SH-SY5Y (cell line): Measurements from ENCODE around the gene MEIOB.

ENCODE experiments used
- GATA2 ChIP-seq: IDR thresholded peaks from 2 replicates; pipeline ENCODE4 v1.6.1; 2011; ENCODE audit warnings: mild to moderate bottlenecking, low read depth, low read length
- GATA3 ChIP-seq: IDR thresholded peaks from 2 replicates; pipeline ENCODE4 v1.6.1; 2011; ENCODE audit warnings: low read depth, mild to moderate bottlenecking, low read length, moderate library complexity

The MEIOB gene

DNA sequence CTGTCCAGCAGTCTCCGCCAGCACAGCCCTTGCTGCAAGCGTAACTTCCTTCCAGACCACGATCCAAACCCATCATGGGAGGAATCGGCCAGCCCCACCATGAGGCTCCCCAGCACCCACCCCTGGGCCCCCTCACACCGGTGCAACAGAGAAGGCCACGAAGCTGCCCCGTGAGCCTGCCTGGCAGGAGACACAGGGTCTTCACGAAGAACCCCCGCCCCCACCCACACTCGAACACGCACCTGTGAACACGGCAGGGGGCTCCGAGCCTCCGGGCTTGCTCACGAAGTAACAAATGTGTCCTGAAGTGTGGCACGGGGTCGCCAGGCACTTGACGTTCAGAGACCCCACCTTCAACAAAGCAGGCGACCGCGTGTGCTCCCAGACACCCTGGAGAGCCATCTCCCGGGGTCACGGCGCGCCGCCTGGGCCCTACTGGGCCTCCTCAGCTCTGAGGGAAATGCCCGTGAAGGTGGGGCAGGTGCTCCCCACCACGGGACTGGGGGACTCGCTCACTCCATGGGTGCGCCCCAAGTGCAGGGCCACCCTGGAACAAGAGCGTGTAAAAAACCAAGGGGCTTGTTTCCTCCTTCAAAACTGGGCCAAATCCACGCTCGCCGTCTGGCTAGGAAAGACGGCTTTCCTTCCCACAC lies 53.0 kb downstream of the MEIOB start:
- TF ChIP-seq GATA3 (no peak), GATA2 (no peak)

DNA sequence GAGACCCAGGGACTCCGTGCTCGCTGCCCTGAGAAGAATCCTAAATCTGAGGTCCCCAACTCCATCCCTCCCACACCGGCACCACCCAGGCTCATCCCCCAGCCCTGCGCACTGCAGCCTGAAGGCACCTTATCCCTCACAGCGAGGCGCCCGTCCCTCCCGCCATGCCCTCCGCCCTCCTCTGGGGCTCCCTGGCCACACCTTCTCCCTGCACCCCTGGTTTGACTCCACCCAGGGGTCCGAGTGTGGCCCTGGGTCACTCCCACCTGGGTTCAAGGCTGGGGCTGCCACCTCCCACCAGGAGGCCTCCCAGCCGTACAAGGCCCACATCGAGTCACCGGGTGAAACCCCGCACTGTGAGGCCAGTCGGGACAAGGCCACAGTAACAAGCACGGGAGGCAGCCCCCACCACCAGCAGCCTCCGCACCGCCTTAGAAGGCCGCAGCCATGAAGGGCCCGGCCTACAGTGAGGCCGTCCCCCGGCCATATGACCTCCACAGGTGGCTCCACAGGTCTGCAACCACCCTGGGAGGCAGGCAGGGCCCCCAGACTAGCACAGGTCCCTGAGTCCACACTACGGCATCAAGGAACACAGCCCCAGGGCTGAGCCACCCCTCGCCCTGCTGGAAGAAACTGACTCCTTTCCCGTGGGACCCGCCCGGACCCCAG lies 53.6 kb downstream of the MEIOB start:
- TF ChIP-seq GATA2, result no peak
- TF ChIP-seq GATA3, result no peak

DNA sequence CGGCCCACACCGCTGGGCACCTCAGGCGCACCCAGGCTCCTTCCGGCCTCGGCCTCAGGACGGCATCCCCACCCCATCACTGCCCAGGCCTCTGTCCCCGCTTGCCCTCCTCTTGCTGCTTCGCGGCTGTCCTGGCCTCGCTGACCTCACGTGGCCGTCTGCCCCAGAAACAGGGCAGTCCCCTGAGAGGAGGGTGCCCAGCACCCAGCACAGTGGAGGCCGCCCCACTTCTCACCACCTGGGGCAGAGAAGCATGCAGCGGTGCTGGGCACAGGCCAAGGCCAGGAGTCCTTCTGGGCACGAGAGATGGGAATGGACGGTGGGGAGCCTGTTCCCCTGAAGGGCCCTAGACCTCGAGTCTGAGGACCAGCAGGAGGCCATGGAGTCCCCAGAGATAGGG lies 54.2 kb downstream of the MEIOB start:
- TF ChIP-seq GATA2 (no peak), GATA3 (no peak)

DNA sequence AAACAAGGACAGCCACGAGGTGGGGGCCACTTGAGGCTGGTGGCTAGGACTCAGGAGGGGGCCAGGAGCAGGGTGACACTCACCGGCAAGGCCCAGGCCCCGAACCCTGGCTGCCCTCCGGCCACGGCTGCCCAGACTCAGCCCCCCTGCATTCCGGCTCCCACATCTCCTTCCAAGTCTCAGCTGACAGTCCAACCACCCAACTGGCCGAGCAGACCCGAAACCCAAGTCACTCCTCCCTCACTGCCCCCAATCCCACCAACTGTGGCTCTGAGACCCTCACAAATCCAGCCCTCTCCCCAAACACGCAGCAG lies 54.7 kb downstream of the MEIOB start:
- TF ChIP-seq GATA3 (no peak), GATA2 (no peak)

DNA sequence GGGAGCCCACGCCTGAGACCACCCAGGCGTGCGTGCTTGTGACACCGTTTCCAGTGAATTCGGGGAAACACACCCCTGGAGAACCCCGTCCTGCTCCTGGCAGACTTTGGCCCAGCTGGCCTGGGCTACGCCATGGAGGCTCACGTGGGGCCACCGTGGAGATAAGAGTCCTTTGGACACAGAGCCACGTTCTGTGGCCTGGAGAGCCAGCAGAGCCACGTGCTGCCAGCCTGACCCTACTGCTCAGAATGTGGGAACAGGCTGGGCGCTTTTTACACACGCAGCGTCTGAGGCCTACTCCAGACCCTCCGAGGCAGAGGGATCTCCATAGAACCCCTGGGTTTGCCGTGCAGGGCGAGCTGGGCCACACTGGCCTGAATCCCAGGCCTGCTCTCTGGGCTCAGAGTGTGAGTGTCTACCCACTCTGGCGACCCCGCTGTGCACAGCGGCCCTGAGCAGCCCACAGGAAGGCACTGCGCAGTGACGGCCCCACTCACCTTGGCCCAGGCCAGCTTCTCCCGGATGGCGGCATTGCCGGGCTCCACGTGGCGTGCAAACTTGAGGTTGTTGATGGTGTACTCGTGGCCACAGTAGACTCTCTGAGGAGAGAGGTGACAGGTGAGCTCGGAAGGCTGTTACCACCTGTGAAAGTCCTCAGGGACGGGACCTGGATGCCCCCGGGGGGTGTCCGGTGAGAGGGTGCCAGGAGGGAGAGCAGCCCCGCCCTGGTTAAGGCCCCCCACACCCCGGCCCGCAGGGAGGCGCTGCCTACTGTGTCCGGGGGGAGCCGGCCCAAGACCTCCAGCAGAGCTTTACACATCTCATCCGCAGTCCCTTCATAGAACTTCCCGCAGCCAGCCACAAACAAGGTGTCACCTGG lies 55.3 kb downstream of the MEIOB start:
- no peak for TF ChIP-seq GATA2

DNA sequence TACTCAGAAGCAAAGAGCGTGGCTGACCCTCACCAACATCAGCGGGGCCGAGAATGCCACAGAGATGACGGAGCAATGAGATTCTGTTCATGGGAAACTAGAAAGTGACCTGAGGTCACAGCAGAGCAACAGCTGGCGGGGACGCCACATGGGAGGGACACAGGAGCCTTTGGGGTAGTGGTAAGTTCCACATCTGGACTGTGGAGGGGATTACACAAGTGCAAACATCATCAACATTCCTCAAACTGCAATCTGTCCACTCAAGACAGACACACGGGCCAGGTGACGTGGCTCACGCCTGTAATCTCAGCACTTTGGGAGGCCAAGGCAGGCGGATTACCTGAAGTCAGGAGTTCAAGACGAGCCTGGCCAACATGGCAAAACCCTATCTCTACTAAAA lies 56.5 kb downstream of the MEIOB start:
- TF ChIP-seq GATA2, result no peak
- TF ChIP-seq GATA3, result no peak

DNA sequence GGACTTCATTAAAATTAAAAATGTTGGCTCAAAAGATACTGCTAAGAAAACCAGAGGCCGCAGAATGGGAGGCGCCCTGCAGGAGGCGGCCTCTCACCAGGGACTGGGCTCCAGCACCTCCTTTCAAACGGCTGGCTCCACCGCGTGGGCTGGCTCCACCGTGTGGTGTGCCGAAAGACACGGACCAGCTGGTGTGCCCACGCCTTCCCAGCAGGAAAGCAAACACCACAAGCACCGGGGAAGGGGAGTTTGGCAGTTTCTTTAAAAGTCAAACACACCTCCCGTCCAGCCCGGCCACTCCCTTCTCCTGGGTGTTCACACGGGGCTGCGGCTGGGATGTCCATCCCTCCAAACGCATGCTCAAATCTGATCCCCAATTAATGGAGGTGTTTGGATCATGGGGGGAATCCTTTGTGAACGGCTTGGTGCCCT lies 59.2 kb downstream of the MEIOB start:
- no peak for TF ChIP-seq GATA3
- TF ChIP-seq GATA2, result no peak

DNA sequence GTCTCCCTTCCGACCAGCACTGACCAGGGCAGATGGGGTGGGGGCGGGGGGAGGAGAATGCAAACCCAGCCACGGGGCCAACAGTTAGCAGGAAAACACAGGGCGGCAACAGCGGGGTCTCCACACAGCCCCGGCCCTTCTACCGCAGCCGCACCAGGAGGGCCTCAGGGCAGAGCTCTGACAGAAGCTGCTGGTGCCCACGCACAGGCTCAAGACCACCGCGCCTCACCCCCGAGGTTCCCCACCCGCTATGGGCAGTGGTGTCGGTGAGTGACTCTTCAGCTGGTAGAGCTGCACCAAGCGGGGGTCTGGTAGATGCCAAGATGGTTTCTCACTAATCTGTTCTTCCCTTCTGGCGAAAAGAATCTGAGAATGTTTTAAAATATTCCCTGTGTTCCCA lies 61.4 kb downstream of the MEIOB start:
- TF ChIP-seq GATA2 (no peak), GATA3 (no peak)

DNA sequence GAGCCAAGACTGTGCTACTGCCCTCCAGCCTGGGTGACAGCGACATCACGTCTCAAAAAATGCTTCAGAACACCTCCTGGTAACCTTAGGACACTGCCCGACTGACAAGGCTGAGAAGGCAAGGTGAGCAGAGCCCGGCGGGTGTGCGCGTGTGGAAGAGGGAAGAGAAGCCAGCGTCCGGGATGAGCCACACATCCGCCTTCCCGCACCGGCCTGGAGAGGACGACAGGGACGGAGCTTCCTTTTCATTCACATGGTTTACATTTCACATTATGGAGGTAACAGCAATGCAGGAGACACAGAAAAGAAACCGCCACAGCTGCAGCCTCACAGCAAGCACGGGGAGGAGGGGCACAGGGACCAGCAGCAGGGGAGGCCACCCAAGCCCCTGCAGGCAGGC lies 61.9 kb downstream of the MEIOB start:
- TF ChIP-seq GATA3, result no peak
- no peak for TF ChIP-seq GATA2

DNA sequence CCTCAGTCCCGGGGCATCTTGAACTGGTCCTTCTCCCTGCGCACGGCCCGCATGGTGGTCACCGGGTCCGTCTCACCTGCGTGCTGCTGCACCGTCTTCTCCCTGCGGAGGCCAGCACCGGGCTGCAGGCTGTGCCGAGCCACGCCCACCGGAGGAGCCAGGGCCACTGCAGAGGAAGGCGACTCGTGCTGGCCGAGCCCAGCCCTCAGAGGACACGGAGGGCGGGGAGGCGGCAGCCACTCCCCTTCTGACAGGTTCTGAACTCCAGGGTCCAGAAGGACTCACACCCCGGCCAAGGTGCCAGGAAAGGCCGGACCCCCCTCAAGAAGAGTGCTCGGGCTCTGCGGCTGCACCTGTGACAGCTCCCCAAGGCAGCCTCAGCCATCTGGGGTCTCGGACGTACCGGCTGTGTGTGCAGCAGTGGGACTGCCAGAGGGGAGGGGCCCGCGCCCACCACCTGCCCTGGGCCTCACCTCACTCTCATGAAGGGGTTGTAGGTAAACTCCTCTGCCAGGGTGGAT lies 62.6 kb downstream of the MEIOB start:
- TF ChIP-seq GATA2 (no peak), GATA3 (no peak)

DNA sequence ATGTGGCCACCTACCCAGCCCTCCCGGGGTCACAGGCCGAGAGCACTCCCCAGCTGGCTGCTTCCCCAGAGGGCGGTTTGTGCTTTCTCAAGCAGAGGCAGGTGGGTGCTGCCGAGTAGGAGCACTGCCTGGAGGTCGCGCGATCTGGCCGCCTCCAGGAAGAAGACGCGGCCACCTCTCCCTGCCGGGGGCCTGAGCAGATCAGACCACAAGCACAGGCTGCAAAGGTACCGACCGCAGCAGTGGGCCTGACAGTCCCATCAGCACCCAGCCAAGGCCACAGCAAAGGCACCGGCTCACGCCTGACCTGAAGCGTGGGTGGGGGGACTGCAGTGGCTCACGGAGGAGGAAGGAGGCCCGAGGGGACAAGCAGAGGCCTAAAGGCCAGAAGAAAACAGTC lies 63.3 kb downstream of the MEIOB start:
- no peak for TF ChIP-seq GATA2
- TF ChIP-seq GATA3, result no peak

DNA sequence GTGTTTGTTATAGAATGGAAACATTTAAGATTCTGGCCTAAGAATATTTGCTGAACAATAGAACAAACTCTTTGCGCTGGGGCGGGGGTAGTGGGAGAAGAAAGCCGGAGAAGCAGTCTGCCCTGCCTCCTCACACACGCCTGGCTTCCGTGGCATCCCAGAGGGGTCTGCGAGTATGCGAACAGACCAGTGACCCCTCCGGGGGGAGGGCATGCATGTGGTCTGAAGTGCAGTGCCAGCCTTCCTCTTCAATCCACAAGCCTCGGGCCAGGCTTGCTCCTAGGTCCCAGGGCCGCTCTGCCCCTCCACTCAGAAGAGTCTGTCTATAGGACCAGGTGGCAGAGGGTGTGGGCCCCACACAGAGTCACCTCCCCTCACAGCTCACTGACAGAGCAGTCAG lies 64.3 kb downstream of the MEIOB start:
- TF ChIP-seq GATA3 (no peak), GATA2 (no peak)

DNA sequence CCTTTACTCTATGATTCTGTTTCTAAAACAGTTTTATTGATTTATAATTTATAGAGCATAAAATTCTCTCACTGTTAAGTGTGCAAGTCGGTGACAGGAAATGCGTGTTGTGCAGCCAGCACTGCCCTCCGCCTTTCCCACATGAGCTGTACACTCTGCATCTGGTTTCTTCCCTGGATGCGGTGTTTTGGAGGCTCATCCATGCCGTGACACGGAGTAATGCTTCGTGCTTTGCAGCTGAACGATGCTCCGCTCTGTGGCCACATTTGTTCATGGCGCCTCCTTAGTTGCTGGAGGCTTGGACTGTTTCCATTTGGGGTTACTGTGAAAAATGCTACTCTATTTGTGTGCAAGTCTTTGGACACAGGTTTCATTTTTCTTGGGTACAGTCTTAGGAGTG lies 71.3 kb downstream of the MEIOB start:
- TF ChIP-seq GATA2 (no peak), GATA3 (no peak)

DNA sequence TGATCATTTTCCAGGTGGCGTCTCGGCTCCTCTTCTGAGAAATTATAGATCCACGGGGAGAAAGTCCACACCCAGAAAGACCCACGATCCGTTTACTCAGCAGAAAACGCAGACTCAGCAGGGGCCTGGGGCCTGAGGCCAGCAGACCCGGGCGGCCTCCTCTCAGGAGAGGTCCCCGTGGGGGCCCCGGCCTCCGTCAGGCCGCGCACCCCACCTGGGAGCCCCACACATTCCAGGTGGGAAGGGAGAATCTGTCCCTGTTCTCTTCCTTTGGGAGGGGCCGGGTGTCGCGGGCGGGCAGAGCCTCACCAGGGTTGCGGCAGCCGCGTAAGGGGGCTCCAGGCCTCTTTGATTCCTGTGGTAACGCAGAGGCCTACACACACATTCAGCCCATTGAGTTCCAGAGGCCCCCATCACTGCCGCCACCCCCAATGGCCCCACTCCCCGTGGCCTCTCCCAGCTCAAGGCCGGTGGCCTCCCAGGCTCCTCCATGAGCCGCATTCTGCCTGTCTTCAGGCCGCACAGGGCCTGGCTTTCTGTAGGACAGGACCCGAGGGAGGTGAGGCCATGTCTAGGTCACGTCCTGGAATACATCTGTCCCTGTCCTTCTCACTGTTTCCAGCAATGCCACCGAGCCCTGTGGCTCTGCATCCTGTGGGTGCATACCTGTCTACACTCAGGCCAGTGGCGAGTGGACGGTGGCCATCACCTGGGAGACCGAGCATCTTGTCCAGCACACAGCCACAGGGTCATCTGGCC lies 76.9 kb downstream of the MEIOB start:
- TF ChIP-seq GATA2 (no peak), GATA3 (no peak)
